ENCODE results near the gene AHNAK. TPM values are rescaled to one million over a fixed set of nuclear protein-coding genes. Genes with fewer than 3 reads are reported as not detected.

AHNAK gene
- total RNA-seq, 1 donor from 2014 or later: 96.5 TPM

DNA sequence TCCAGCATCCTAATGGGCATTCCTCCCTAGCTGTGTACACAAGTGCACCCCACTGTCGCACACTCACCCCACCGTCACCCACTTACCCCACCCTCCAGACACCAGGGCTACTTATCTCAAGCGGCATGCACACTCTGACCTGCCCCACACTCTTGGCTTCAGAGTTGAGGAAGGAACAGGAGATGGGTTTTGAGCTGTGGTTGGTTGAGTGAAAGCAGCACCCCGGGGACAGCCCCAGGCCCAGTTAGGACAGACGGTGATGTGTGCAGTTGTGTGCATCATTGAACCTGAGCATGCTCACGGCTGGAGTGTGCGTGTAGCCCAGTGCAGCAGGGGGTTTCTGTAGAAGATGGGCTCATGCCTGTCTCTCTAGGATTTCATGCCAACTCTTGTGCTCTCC, 32.5 kb downstream of the AHNAK start:
- H3K4me1 Mint-ChIP-seq (ENCODE audit: low read depth): no peaks in the 10 kb centered on the region
- H3K4me3 Mint-ChIP-seq: no peak overlapping the region
- peaks cover 19% of the 10 kb centered on the region for H3K36me3 Mint-ChIP-seq (ENCODE audit: low read depth)
- no peaks in the 10 kb centered on the region for H3K27me3 Mint-ChIP-seq (ENCODE audit: insufficient read depth)
- DNase-seq (ENCODE audit: low spot score): no peak
- H3K27ac Mint-ChIP-seq: no peak overlapping the region
- no peaks in the 10 kb centered on the region for H3K9me3 Mint-ChIP-seq
- intact Hi-C loops (cut with micrococcal nuclease): no loop called here

DNA sequence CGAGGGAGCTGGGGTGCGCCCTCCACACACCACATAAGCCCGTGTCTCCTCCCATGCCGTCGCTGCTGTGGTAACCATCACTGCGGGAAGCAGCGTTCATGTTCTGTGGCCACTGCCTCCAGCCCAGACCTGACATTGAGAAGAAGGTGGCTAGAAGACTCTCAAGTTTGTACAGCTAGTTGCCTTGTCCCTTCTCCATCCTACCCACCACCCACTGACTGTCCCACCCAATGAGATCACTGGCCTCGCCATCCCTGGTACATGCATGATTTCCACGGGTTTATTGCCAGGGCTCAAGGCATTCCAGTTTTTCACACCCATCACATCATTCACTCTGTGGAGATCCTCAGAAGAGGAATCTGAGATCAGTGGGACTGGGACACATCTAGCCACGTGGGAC, 33.0 kb downstream of the AHNAK start:
- Mint-ChIP-seq H3K27ac (no peak overlapping the region), H3K4me3 (no peak overlapping the region), H3K9me3 (no peaks in the 10 kb centered on the region), H3K4me1 (ENCODE audit: low read depth) (peaks cover 2% of the 10 kb centered on the region), H3K27me3 (ENCODE audit: insufficient read depth) (no peaks in the 10 kb centered on the region), H3K36me3 (ENCODE audit: low read depth) (peaks cover 18% of the 10 kb centered on the region)
- intact Hi-C loops (cut with micrococcal nuclease): no loop called here
- no peak for DNase-seq (ENCODE audit: low spot score)

DNA sequence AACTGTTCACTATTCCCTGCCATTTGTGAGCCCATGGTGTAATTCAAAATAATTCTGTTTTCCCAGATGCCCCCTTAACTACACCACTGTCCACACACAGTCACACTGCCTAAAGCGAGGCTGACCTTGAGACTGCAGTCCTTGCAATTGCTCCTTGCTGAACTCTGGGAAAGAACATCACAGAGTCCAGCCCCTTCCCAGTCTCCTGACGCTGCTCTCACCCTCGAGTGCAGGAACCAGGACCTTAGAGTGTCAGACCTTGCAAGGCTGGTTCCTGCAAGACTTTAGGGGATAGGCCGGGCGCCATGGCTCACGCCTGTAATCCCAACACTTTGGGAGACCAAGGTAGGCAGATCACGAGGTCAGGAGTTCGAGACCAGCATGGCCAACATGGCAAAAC, 33.6 kb downstream of the AHNAK start:
- H3K36me3 Mint-ChIP-seq (ENCODE audit: low read depth): peaks cover 15% of the 10 kb centered on the region
- DNase-seq (ENCODE audit: low spot score): no peak
- peaks cover 5% of the 10 kb centered on the region for H3K4me1 Mint-ChIP-seq (ENCODE audit: low read depth)
- intact Hi-C loops (cut with micrococcal nuclease): no loop called here
- H3K4me3 Mint-ChIP-seq: no peak overlapping the region
- H3K27me3 Mint-ChIP-seq (ENCODE audit: insufficient read depth): no peaks in the 10 kb centered on the region
- H3K9me3 Mint-ChIP-seq: no peaks in the 10 kb centered on the region
- no peak overlapping the region for H3K27ac Mint-ChIP-seq

DNA sequence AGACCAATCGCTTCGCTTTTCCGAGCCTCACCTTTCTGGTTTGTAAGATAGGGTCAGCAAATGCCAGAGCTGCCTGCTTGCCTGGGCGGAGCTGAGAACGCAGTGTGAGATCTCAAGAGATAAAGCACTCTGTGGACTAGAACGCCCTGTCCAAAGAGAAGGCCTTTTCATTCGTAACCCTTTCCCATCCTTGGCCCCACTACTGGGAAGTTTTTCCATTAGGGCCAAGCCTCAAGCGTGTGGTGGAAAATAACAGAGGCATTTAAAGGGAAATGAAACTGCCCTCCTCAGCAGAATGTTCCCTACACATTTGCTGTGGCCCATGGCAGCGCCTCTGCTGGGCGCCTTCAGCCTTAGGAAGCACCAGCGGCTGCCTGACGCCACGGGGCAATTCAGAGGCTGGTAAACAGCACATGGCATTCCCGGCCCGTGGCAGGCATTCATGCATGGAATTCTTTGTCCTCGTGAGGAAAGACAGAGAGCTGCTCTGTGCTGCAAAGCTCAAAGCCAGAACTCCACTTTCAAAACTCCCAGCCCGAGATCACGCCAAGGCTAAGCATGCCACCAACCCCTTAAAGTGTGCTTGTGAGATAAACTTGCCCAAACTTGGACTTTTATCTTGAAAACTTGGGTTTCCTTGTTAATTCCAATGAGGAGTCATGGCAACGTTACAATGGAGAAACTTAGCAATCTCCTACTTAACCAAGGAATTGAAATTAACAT, 38.1 kb downstream of the AHNAK start:
- Mint-ChIP-seq H3K4me1 (ENCODE audit: low read depth) (peaks cover 10% of the 10 kb centered on the region), H3K27me3 (ENCODE audit: insufficient read depth) (peaks cover 10% of the 10 kb centered on the region), H3K9me3 (no peaks in the 10 kb centered on the region), H3K4me3 (no peak overlapping the region), H3K36me3 (ENCODE audit: low read depth) (no peaks in the 10 kb centered on the region), H3K27ac (no peak overlapping the region)
- DNase-seq (ENCODE audit: low spot score): no peak
- intact Hi-C loops (cut with micrococcal nuclease): no loop called here

GRCh38 chr11:62507125-62507422, 39.5 kb downstream of the AHNAK start:
- H3K4me1 Mint-ChIP-seq (ENCODE audit: low read depth): peaks cover 10% of the 10 kb centered on the region
- H3K9me3 Mint-ChIP-seq: no peaks in the 10 kb centered on the region
- no peak overlapping the region for H3K27ac Mint-ChIP-seq
- intact Hi-C loops (cut with micrococcal nuclease): no loop called here
- H3K27me3 Mint-ChIP-seq (ENCODE audit: insufficient read depth): peaks cover 16% of the 10 kb centered on the region
- H3K36me3 Mint-ChIP-seq (ENCODE audit: low read depth): peaks cover 3% of the 10 kb centered on the region
- no peak overlapping the region for H3K4me3 Mint-ChIP-seq
- no peak for DNase-seq (ENCODE audit: low spot score)

GRCh38 chr11:62506413-62507124, 40.0 kb downstream of the AHNAK start:
- Mint-ChIP-seq H3K4me3 (no peak overlapping the region), H3K4me1 (ENCODE audit: low read depth) (peaks cover 10% of the 10 kb centered on the region), H3K36me3 (ENCODE audit: low read depth) (peaks cover 3% of the 10 kb centered on the region), H3K9me3 (no peaks in the 10 kb centered on the region), H3K27ac (no peak overlapping the region), H3K27me3 (ENCODE audit: insufficient read depth) (peaks cover 21% of the 10 kb centered on the region)
- no peak for DNase-seq (ENCODE audit: low spot score)
- intact Hi-C loops (cut with micrococcal nuclease): no loop called here

DNA sequence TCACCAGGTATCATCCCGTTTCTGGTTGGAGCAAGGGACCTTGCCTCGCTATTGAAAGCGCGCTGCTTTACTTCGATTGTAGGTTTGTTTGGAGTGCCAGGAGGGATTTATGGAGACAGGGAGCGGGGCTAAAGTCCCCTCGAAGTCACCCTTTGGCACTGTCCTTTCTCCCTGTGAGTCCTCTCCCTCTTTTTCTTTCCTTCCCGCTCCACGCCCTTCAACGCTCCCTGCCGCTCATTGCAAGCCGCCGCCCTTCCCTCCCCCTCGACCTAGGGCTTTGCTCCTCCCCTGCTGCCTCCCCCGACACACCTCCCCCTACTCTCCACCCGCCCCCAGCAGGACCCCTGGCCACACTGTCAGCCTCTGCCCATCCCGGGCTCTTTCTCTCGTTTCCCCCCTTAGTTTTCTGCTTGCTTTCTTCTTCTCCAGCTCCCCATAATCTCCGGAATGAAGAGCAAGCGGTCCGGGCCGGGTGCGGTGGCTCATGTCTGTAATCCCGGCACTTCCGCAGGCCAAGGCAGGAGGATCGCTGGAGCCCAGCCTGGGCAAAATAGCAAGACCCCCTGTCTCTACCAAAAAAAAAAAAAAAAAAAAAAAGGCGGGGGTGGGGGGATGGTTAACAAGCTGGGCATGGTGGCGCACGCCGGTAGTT, 41.0 kb downstream of the AHNAK start:
- peaks cover 31% of the 10 kb centered on the region for H3K27me3 Mint-ChIP-seq (ENCODE audit: insufficient read depth)

DNA sequence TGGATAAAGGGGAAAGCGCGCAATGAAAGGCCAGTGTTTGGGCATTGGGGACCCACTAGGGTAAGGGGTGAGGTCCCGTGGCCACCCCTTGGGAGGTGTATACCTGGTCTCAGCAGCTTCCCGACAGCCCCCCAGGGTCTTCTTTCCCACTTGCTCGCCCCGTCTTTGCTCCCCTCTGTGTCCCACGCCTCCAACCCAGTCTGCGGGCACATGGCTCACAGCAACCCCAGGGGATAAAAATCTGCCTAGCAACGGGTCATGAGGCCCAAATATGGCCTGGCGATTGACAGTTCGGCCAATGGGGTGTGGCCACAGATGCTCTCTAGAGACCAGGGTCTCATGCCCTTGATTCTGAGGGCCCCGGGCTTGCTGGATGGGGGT, 41.6 kb downstream of the AHNAK start:
- intact Hi-C loops (cut with micrococcal nuclease): no loop called here

More for the DNA sequence above, 41.0 kb downstream of the AHNAK start:
- Mint-ChIP-seq H3K9me3 (no peaks in the 10 kb centered on the region), H3K36me3 (ENCODE audit: low read depth) (peaks cover 3% of the 10 kb centered on the region), H3K4me1 (ENCODE audit: low read depth) (peaks cover 10% of the 10 kb centered on the region), H3K4me3 (no peak overlapping the region), H3K27ac (no peak overlapping the region)
- intact Hi-C loops (cut with micrococcal nuclease): no loop called here
- no peak for DNase-seq (ENCODE audit: low spot score)

GRCh38 chr11:62504158-62504973, 42.2 kb downstream of the AHNAK start:
- H3K4me3 Mint-ChIP-seq: no peak overlapping the region
- H3K4me1 Mint-ChIP-seq (ENCODE audit: low read depth): peaks cover 10% of the 10 kb centered on the region
- H3K9me3 Mint-ChIP-seq: no peaks in the 10 kb centered on the region
- DNase-seq (ENCODE audit: low spot score): no peak
- H3K27ac Mint-ChIP-seq: no peak overlapping the region
- intact Hi-C loops (cut with micrococcal nuclease): no loop called here
- peaks cover 3% of the 10 kb centered on the region for H3K36me3 Mint-ChIP-seq (ENCODE audit: low read depth)
- peaks cover 33% of the 10 kb centered on the region for H3K27me3 Mint-ChIP-seq (ENCODE audit: insufficient read depth)

More for the DNA sequence above, 41.6 kb downstream of the AHNAK start:
- peaks cover 3% of the 10 kb centered on the region for H3K36me3 Mint-ChIP-seq (ENCODE audit: low read depth)
- H3K4me1 Mint-ChIP-seq (ENCODE audit: low read depth): peaks cover 10% of the 10 kb centered on the region
- DNase-seq (ENCODE audit: low spot score): no peak
- H3K4me3 Mint-ChIP-seq: no peak overlapping the region
- H3K27me3 Mint-ChIP-seq (ENCODE audit: insufficient read depth): peaks cover 33% of the 10 kb centered on the region
- no peak overlapping the region for H3K27ac Mint-ChIP-seq
- no peaks in the 10 kb centered on the region for H3K9me3 Mint-ChIP-seq

GRCh38 chr11:62502030-62502730, 44.4 kb downstream of the AHNAK start:
- peaks cover 33% of the 10 kb centered on the region for H3K27me3 Mint-ChIP-seq (ENCODE audit: insufficient read depth)

GRCh38 chr11:62501432-62501891, 45.1 kb downstream of the AHNAK start:
- DNase-seq (ENCODE audit: low spot score): no peak
- Mint-ChIP-seq H3K9me3 (no peaks in the 10 kb centered on the region), H3K27ac (no peak overlapping the region), H3K4me1 (ENCODE audit: low read depth) (no peaks in the 10 kb centered on the region), H3K36me3 (ENCODE audit: low read depth) (peaks cover 3% of the 10 kb centered on the region), H3K27me3 (ENCODE audit: insufficient read depth) (peaks cover 29% of the 10 kb centered on the region), H3K4me3 (no peak overlapping the region)
- intact Hi-C loops (cut with micrococcal nuclease): no loop called here

More at GRCh38 chr11:62502030-62502730, 44.4 kb downstream of the AHNAK start:
- H3K9me3 Mint-ChIP-seq: no peaks in the 10 kb centered on the region
- H3K4me1 Mint-ChIP-seq (ENCODE audit: low read depth): peaks cover 4% of the 10 kb centered on the region
- DNase-seq (ENCODE audit: low spot score): no peak
- H3K36me3 Mint-ChIP-seq (ENCODE audit: low read depth): peaks cover 3% of the 10 kb centered on the region
- H3K4me3 Mint-ChIP-seq: no peak overlapping the region
- intact Hi-C loops (cut with micrococcal nuclease): no loop called here
- H3K27ac Mint-ChIP-seq: no peak overlapping the region

- intact Hi-C loops (cut with micrococcal nuclease): no loop called here
- no peak overlapping the region for H3K4me3 Mint-ChIP-seq
Measured at GRCh38 chr11:62500650-62501030, 46.0 kb downstream of the AHNAK start.

More at GRCh38 chr11:62500650-62501030, 46.0 kb downstream of the AHNAK start:
- Mint-ChIP-seq H3K27ac (no peak overlapping the region), H3K27me3 (ENCODE audit: insufficient read depth) (peaks cover 29% of the 10 kb centered on the region), H3K36me3 (ENCODE audit: low read depth) (peaks cover 3% of the 10 kb centered on the region), H3K9me3 (no peaks in the 10 kb centered on the region), H3K4me1 (ENCODE audit: low read depth) (no peaks in the 10 kb centered on the region)
- no peak for DNase-seq (ENCODE audit: low spot score)

Data from activated T-helper 1 cell treated with anti-CD3 and anti-CD28 coated beads, Interleukin-12 subunit alpha, Interleukin-12 subunit beta, Interleukin-2, Interleukin-4 antibody, amounts not matched to agents 30 ng/mL and 10 ng/mL and 1 ng/mL, durations not matched to agents 14 hours and 24 hours and 36 hours (primary cell).